Stimulated activated CD8-positive, alpha-beta memory T cell treated with anti-CD3 and anti-CD28 coated beads, Interleukin-4, amount 100 ng/mL, for 48 hours (primary cell): ENCODE data around the gene ALDOB.
"Not testable (repeated sequence)": the region's sequence is repeated elsewhere in the genome, so short reads cannot be mapped to it uniquely, and the experiment has no call there.

Source experiments
- DNase-seq: peaks from one replicate; pipeline ENCODE4 v3.0.0-alpha.2; 2020

ALDOB gene

GRCh38 chr9:101418518-101419430 is 16.8 kb downstream of the ALDOB start:
- DNase-seq, result no peak

- DNase-seq, result no peak
These were observed 17.6 kb downstream of the ALDOB start for GRCh38 chr9:101417977-101418376.

- DNase-seq, result no peak
These were observed 18.2 kb downstream of the ALDOB start for GRCh38 chr9:101417389-101417788.

- no peak for DNase-seq
These were observed 20.0 kb downstream of the ALDOB start for GRCh38 chr9:101415578-101415977.

GRCh38 chr9:101414839-101415238 is 20.7 kb downstream of the ALDOB start:
- no peak for DNase-seq

- no peak for DNase-seq
These were observed 26.5 kb downstream of the ALDOB start for GRCh38 chr9:101409079-101409477.

- no peak for DNase-seq
These were observed 27.0 kb downstream of the ALDOB start for GRCh38 chr9:101408374-101409078.

GRCh38 chr9:101403516-101404285 is 31.9 kb downstream of the ALDOB start:
- no peak for DNase-seq

GRCh38 chr9:101400120-101400519 is 35.5 kb downstream of the ALDOB start:
- DNase-seq, result no peak

GRCh38 chr9:101399643-101399970 is 36.0 kb downstream of the ALDOB start:
- no peak for DNase-seq

- DNase-seq, result peak; percentile 28
These were observed 36.5 kb downstream of the ALDOB start for GRCh38 chr9:101398930-101399642.

- DNase-seq, result peak; percentile 94
These were observed 37.3 kb downstream of the ALDOB start, which contains the start of the genes MRPL50 and ZNF189 for GRCh38 chr9:101398068-101398929. Gene MRPL50 (minus strand): TSS chr9:101398618. CDS start chr9:101398592, 26 bp downstream. Gene ZNF189 (plus strand): TSS chr9:101398851. CDS start chr9:101399157, 306 bp downstream.

GRCh38 chr9:101397746-101398067 is 37.9 kb downstream of the ALDOB start:
- DNase-seq, result no peak

- DNase-seq, result no peak
These were observed 40.9 kb downstream of the ALDOB start for GRCh38 chr9:101394687-101395086.

GRCh38 chr9:101393135-101393534 is 42.4 kb downstream of the ALDOB start:
- DNase-seq, result no peak

- DNase-seq, result no peak
These were observed 47.0 kb downstream of the ALDOB start for GRCh38 chr9:101388507-101388993.

- DNase-seq, result no peak
These were observed 47.6 kb downstream of the ALDOB start for GRCh38 chr9:101387871-101388506.

- not testable (repeated sequence) for DNase-seq
These were observed 50.6 kb downstream of the ALDOB start, which contains the start of gene BAAT for GRCh38 chr9:101384873-101385536. Gene BAAT (minus strand): TSS chr9:101385006. CDS start chr9:101371404, 13,602 bp downstream.

- DNase-seq, result no peak
These were observed 52.2 kb downstream of the ALDOB start for GRCh38 chr9:101383361-101383760.

GRCh38 chr9:101381833-101382342 is 53.7 kb downstream of the ALDOB start:
- DNase-seq, result no peak
